ENCODE measurements around the gene GCSAML. TPM values are rescaled to one million over a fixed set of nuclear protein-coding genes. Genes with fewer than 3 reads are reported as not detected.

Gene GCSAML
- total and polyA plus RNA-seq, 2 of the 4 experiments (the other 2 are of a cell fraction) = not detected

DNA sequence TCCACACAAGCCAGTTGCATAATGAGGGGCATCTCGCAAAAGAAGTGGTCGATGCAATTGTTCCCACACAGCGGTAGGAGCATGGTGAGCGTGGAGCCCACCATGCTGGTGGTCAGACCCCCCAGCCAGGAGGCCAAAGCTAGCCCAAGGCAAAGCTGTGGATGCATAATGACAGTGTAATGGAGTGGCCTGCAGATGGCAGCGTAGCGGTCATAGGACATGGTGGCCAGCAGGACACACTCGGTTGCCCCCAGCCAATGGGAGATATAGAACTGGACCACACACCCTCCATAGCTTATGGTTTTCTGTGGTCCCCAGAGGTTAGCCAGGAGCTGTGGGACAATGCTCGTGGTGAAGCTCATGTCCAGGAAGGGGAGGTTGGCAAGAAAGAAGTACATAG is 17.0 kb upstream of the GCSAML start:
- no peak for DNase-seq
- Histone ChIP-seq H3K23ac (ENCODE audit: low read depth, low read length) (no peak overlapping the region), H3K27me3 (ENCODE audit: control insufficient read depth, insufficient read depth, low read length) (no peaks in the 10 kb centered on the region), H3K79me1 (ENCODE audit: low read depth in 1 of 2, low read length in 2 of 2) (no peaks in the 10 kb centered on the region), H3K27ac (ENCODE audit: insufficient read depth, low read length) (no peak overlapping the region), H3K18ac (ENCODE audit: low read depth, low read length) (no peak overlapping the region), H2BK20ac (ENCODE audit: low read depth, low read length) (no peak overlapping the region), H3K4me2 (ENCODE audit: low read depth, low read length) (no peak overlapping the region), H2BK120ac (ENCODE audit: low read depth, low read length) (no peak overlapping the region), H3K56ac (ENCODE audit: extremely low read depth, insufficient read depth, low read length) (no peak overlapping the region), H3K4me1 (ENCODE audit: control insufficient read depth, insufficient read depth, low read length) (no peaks in the 10 kb centered on the region), H2BK5ac (ENCODE audit: low read depth, low read length, poor library complexity, severe bottlenecking) (no peak overlapping the region), H3K9ac (ENCODE audit: low read depth, low read length) (no peak overlapping the region), H4K8ac (ENCODE audit: low read depth in 2 of 2, low read length in 2 of 2) (no peak overlapping the region), H3K4me3 (ENCODE audit: insufficient read depth, low read depth, low read length) (no peak overlapping the region), H4K91ac (ENCODE audit: insufficient read depth, low read depth, low read length) (no peak overlapping the region), H4K5ac (ENCODE audit: low read depth, low read length) (no peak overlapping the region), H2AK5ac (ENCODE audit: low read depth, low read length) (no peak overlapping the region), H3K9me3 (ENCODE audit: control insufficient read depth, insufficient read depth, low read length) (peaks cover 18% of the 10 kb centered on the region), H4K20me1 (ENCODE audit: insufficient read depth, low read length) (no peaks in the 10 kb centered on the region), H3K36me3 (ENCODE audit: control insufficient read depth, insufficient read depth, low read length) (no peaks in the 10 kb centered on the region), H3K4ac (ENCODE audit: low read depth, low read length) (no peak overlapping the region), H2BK15ac (ENCODE audit: low read depth, low read length) (no peak overlapping the region), H2AFZ (replicated peaks; ENCODE audit: low read length, poor library complexity) (no peak overlapping the region), H3K9me1 (ENCODE audit: insufficient read depth, low read length) (no peaks in the 10 kb centered on the region), H3K14ac (replicated peaks; ENCODE audit: low read depth, low read length) (no peak overlapping the region), H2AK9ac (replicated peaks; ENCODE audit: low read depth, low read length, poor library complexity) (no peak overlapping the region)
- CTCF ChIA-PET = no interaction called here
- no peak for ATAC-seq (ENCODE audit: low read depth)
- dilution Hi-C loops (cut with HindIII; ENCODE audit: low sequenced_read_pairs, unreplicated experiment) (no loop called here), intact Hi-C loops (cut with micrococcal nuclease) (no loop called here), in situ Hi-C loops (cut with MboI; ENCODE audit: low sequenced_read_pairs) (no loop called here)
- TF ChIP-seq MXI1 (IDR thresholded peaks at IDR 0.05; ENCODE audit: borderline replicate concordance, low read depth, low read length) (no peak), SMC3 (IDR thresholded peaks at IDR 0.05; ENCODE audit: low read depth, low read length) (no peak), MAFK (IDR thresholded peaks at IDR 0.05; ENCODE audit: low read depth, low read length) (no peak), BHLHE40 (IDR thresholded peaks at IDR 0.05; ENCODE audit: low read depth, low read length) (no peak)
- TF ChIP-seq, protein P1, sequence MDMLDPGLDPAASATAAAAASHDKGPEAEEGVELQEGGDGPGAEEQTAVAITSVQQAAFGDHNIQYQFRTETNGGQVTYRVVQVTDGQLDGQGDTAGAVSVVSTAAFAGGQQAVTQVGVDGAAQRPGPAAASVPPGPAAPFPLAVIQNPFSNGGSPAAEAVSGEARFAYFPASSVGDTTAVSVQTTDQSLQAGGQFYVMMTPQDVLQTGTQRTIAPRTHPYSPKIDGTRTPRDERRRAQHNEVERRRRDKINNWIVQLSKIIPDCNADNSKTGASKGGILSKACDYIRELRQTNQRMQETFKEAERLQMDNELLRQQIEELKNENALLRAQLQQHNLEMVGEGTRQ (IDR thresholded peaks at IDR 0.05; ENCODE audit: low read depth, low read length) = no peak
- no CpG with 5 or more reads among the region's 8 CpGs for WGBS, 2 experiments (ENCODE audit: extremely low coverage in 2 of 2, insufficient read length in 1 of 2)
- POLR2A ChIA-PET (ENCODE audit: unreplicated experiment) = no interaction called here
- BruUV-seq (replicated peaks) = no TSS peak
